ENCODE measurements around the gene MELTF.

GRCh38 chr3:196971094-196971698 lies 58.4 kb downstream of the MELTF start:
- TF ChIP-seq CTCF (IDR thresholded peaks at IDR 0.05) (no peak), POLR2A (IDR thresholded peaks at IDR 0.05) (no peak)

Data from Peyer's patch (tissue), 4 donors.